Epithelial cell of esophagus (primary cell): ENCODE data around the gene NXT1.

Source experiments
- DNase-seq: peaks from one replicate; pipeline ENCODE4 v3.0.0; 2010; ENCODE audit warnings: low read depth
- H3K4me3 ChIP-seq: 2 replicates; pipeline ENCODE4 v1.5.1; 2011; ENCODE audit warnings: mild to moderate bottlenecking, low read length, control low read depth
- CTCF ChIP-seq: IDR thresholded peaks from 2 replicates; pipeline ENCODE4 v1.5.1; 2011; ENCODE audit warnings: low read depth, mild to moderate bottlenecking, low read length, control low read depth, inconsistent platforms; ENCODE audit not compliant: insufficient read depth; ENCODE audit errors: missing control alignments

Gene NXT1

GRCh38 chr20:23336476-23336875, 14.1 kb upstream of the NXT1 start:
- H3K4me3 ChIP-seq: no peak overlapping the region
- TF ChIP-seq CTCF: no peak
- DNase-seq: no peak

- TF ChIP-seq CTCF: no peak
- H3K4me3 ChIP-seq: no peak overlapping the region
- DNase-seq: no peak
Measured at GRCh38 chr20:23337312-23337711, 13.3 kb upstream of the NXT1 start.

- no peak for TF ChIP-seq CTCF
- no peak for DNase-seq
- H3K4me3 ChIP-seq: no peak overlapping the region
Measured at GRCh38 chr20:23339986-23340385, 10.6 kb upstream of the NXT1 start.

GRCh38 chr20:23340524-23340923, 10.1 kb upstream of the NXT1 start:
- peak; percentile 84 for DNase-seq
- peak; percentile 82 for TF ChIP-seq CTCF
- H3K4me3 ChIP-seq: no peak overlapping the region

GRCh38 chr20:23341073-23341472, 9.5 kb upstream of the NXT1 start:
- TF ChIP-seq CTCF: no peak

GRCh38 chr20:23343590-23343989, 7.0 kb upstream of the NXT1 start:
- DNase-seq: no peak
- H3K4me3 ChIP-seq: no peak overlapping the region
- no peak for TF ChIP-seq CTCF

More at GRCh38 chr20:23341073-23341472, 9.5 kb upstream of the NXT1 start:
- H3K4me3 ChIP-seq: no peak overlapping the region
- DNase-seq: no peak

- no peak for TF ChIP-seq CTCF
- DNase-seq: no peak
- no peak overlapping the region for H3K4me3 ChIP-seq
Measured at GRCh38 chr20:23344336-23344735, 6.3 kb upstream of the NXT1 start.
